ENCODE results near the gene PPP1R7. TPM values are rescaled to one million over a fixed set of nuclear protein-coding genes. Genes with fewer than 3 reads are reported as not detected.

Gene PPP1R7
- total RNA-seq, 1 donor: 46.7 TPM

GRCh38 chr2:241223211-241224017, 73.1 kb downstream of the PPP1R7 start:
- Histone ChIP-seq H4K20me1 (ENCODE audit: insufficient read depth, low read length) (peaks cover 40% of the 10 kb centered on the region), H3K79me2 (ENCODE audit: insufficient read depth, low read length) (no peaks in the 10 kb centered on the region), H3K4me1 (ENCODE audit: insufficient read depth, low read length) (peaks cover 15% of the 10 kb centered on the region), H2AFZ (ENCODE audit: low read length) (no peak overlapping the region), H3K4me3 (ENCODE audit: insufficient read depth, low read length) (no peak overlapping the region), H3K36me3 (ENCODE audit: insufficient read depth, low read length) (peaks cover 31% of the 10 kb centered on the region), H3K9me3 (ENCODE audit: low read depth, low read length) (no peaks in the 10 kb centered on the region), H3K27me3 (ENCODE audit: insufficient read depth, low read length) (no peaks in the 10 kb centered on the region), H3K4me2 (ENCODE audit: insufficient read depth, low read length) (peak overlapping the region; percentile 45), H3K27ac (ENCODE audit: low read depth, low read length) (no peak overlapping the region)
- TF ChIP-seq CTCF (IDR thresholded peaks at IDR 0.05; ENCODE audit: extremely low read depth, low read depth, low read length): no peak
- DNase-seq (ENCODE audit: insufficient read length, low spot score, missing footprints): peak; percentile 91

GRCh38 chr2:241224018-241224850, 74.0 kb downstream of the PPP1R7 start:
- H3K4me3 ChIP-seq (ENCODE audit: insufficient read depth, low read length): peak overlapping the region; percentile 20
- H3K27me3 ChIP-seq (ENCODE audit: insufficient read depth, low read length): no peaks in the 10 kb centered on the region
- peaks cover 39% of the 10 kb centered on the region for H3K36me3 ChIP-seq (ENCODE audit: insufficient read depth, low read length)
- peak; percentile 97 for DNase-seq (ENCODE audit: insufficient read length, low spot score, missing footprints)
- H3K4me2 ChIP-seq (ENCODE audit: insufficient read depth, low read length): peak overlapping the region; percentile 45
- H3K27ac ChIP-seq (ENCODE audit: low read depth, low read length): peak overlapping the region; percentile 15
- no peak for TF ChIP-seq CTCF (IDR thresholded peaks at IDR 0.05; ENCODE audit: extremely low read depth, low read depth, low read length)
- H4K20me1 ChIP-seq (ENCODE audit: insufficient read depth, low read length): peaks cover 48% of the 10 kb centered on the region
- peaks cover 7% of the 10 kb centered on the region for H3K79me2 ChIP-seq (ENCODE audit: insufficient read depth, low read length)
- H3K4me1 ChIP-seq (ENCODE audit: insufficient read depth, low read length): peaks cover 15% of the 10 kb centered on the region
- H2AFZ ChIP-seq (ENCODE audit: low read length): no peak overlapping the region
- no peaks in the 10 kb centered on the region for H3K9me3 ChIP-seq (ENCODE audit: low read depth, low read length)

- no peak overlapping the region for H3K4me3 ChIP-seq (ENCODE audit: insufficient read depth, low read length)
- no peak overlapping the region for H3K27ac ChIP-seq (ENCODE audit: low read depth, low read length)
- peaks cover 50% of the 10 kb centered on the region for H4K20me1 ChIP-seq (ENCODE audit: insufficient read depth, low read length)
- DNase-seq (ENCODE audit: insufficient read length, low spot score, missing footprints): peak; percentile 46
- H3K4me1 ChIP-seq (ENCODE audit: insufficient read depth, low read length): peaks cover 15% of the 10 kb centered on the region
- no peak overlapping the region for H3K4me2 ChIP-seq (ENCODE audit: insufficient read depth, low read length)
- peaks cover 44% of the 10 kb centered on the region for H3K36me3 ChIP-seq (ENCODE audit: insufficient read depth, low read length)
- H2AFZ ChIP-seq (ENCODE audit: low read length): no peak overlapping the region
- peaks cover 7% of the 10 kb centered on the region for H3K79me2 ChIP-seq (ENCODE audit: insufficient read depth, low read length)
- no peaks in the 10 kb centered on the region for H3K27me3 ChIP-seq (ENCODE audit: insufficient read depth, low read length)
- TF ChIP-seq CTCF (IDR thresholded peaks at IDR 0.05; ENCODE audit: extremely low read depth, low read depth, low read length): no peak
- no peaks in the 10 kb centered on the region for H3K9me3 ChIP-seq (ENCODE audit: low read depth, low read length)
These were observed 74.7 kb downstream of the PPP1R7 start for GRCh38 chr2:241224851-241225438.

Data from osteoblast (primary cell).